Left ventricle myocardium inferior (tissue), 1 donor: Measurements from ENCODE around the gene RPH3AL. TPM values are rescaled to one million over a fixed set of nuclear protein-coding genes. Genes with fewer than 3 reads are reported as not detected.
A peak's percentile ranks its signal among the peaks of the same experiment; 100 is the strongest.
"Not testable (repeated sequence)": the region's sequence is repeated elsewhere in the genome, so short reads cannot be mapped to it uniquely, and the experiment has no call there.

Source experiments
- DNase-seq: peaks from one replicate; pipeline ENCODE4 v3.0.0-alpha.2; 2020
- H3K27ac ChIP-seq: fragments of 200-600 bp; replicated peaks from 2 replicates; pipeline ENCODE4 v1.8.0; 2021
- H3K27me3 ChIP-seq: fragments of 200-600 bp; 2 replicates; pipeline ENCODE4 v1.8.0; 2021; ENCODE audit warnings: low read depth
- H3K36me3 ChIP-seq: fragments of 200-600 bp; 2 replicates; pipeline ENCODE4 v1.8.0; 2021
- H3K4me1 ChIP-seq: fragments of 200-600 bp; 2 replicates; pipeline ENCODE4 v1.8.0; 2021
- H3K4me3 ChIP-seq: fragments of 200-600 bp; 2 replicates; pipeline ENCODE4 v1.8.0; 2021; ENCODE audit warnings: mild to moderate bottlenecking, moderate library complexity
- H3K9me3 ChIP-seq: fragments of 200-600 bp; replicated peaks from 2 replicates; pipeline ENCODE4 v1.8.0; 2021
- intact Hi-C: fragments of 100-400 bp; cut with micrococcal nuclease; formaldehyde crosslinking; loops from one replicate; pipeline ENCODE4 v1.11.0; 2022
- total RNA-seq: library from RNA; stranded (reverse); fragmentation: NEBNext Ultra II Directional; extraction: Animal tissue kit (Norgen Biotek cat#: 25700); gene quantifications from one replicate; pipeline ENCODE4 v1.2.1, GENCODE V29; 2021
- TF ChIP-seq, protein P1 (sequence below): fragments of 200-600 bp; IDR thresholded peaks from 2 replicates; pipeline ENCODE4 v1.8.0; 2021; ENCODE audit warnings: antibody characterized with exemption, mild to moderate bottlenecking, borderline replicate concordance
- donor health status: DM: no; HTN: yes; CAD: no; lungs with severe emphysema.

RPH3AL gene
- total RNA-seq, 1 donor from 2014 or later = 4.0 TPM

DNA sequence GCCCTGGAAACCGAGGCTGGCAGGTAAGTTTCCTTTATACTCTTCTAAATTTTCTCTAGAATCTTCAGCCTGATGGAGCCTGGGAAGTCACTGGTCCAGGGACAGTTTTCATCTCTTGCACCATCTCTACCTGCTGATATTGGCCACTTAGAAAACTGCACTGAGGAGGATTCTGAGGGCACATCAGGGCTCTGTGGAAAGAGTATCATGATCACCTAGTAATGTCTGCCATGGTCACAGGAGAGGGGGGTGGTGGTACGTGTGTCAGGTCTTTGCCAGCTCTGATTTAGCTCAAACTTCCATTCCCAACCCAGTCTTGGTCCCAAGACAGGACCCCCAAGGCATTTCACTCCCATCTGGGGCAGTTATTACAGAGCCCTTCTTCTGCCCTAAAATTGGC lies 136.0 kb downstream of the RPH3AL start:
- TF ChIP-seq, protein P1, sequence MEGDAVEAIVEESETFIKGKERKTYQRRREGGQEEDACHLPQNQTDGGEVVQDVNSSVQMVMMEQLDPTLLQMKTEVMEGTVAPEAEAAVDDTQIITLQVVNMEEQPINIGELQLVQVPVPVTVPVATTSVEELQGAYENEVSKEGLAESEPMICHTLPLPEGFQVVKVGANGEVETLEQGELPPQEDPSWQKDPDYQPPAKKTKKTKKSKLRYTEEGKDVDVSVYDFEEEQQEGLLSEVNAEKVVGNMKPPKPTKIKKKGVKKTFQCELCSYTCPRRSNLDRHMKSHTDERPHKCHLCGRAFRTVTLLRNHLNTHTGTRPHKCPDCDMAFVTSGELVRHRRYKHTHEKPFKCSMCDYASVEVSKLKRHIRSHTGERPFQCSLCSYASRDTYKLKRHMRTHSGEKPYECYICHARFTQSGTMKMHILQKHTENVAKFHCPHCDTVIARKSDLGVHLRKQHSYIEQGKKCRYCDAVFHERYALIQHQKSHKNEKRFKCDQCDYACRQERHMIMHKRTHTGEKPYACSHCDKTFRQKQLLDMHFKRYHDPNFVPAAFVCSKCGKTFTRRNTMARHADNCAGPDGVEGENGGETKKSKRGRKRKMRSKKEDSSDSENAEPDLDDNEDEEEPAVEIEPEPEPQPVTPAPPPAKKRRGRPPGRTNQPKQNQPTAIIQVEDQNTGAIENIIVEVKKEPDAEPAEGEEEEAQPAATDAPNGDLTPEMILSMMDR = no peak
- DNase-seq = no peak
- Histone ChIP-seq H3K4me1 (peaks cover 2% of the 10 kb centered on the region), H3K27me3 (no peaks in the 10 kb centered on the region), H3K36me3 (no peaks in the 10 kb centered on the region), H3K27ac (no peak overlapping the region), H3K4me3 (no peak overlapping the region), H3K9me3 (no peaks in the 10 kb centered on the region)
- intact Hi-C loops = no loop called here

- intact Hi-C loops, H3K9me3 ChIP-seq, H3K36me3 ChIP-seq, DNase-seq, H3K27me3 ChIP-seq, H3K4me1 ChIP-seq, H3K4me3 ChIP-seq: not testable (repeated sequence)
- H3K27ac ChIP-seq = peak overlapping the region; percentile 51
Measured at GRCh38 chr17:215563-216478, 136.8 kb downstream of the RPH3AL start.

GRCh38 chr17:214881-215331 lies 137.7 kb downstream of the RPH3AL start:
- H3K27ac ChIP-seq = no peak overlapping the region
- no peaks in the 10 kb centered on the region for H3K9me3 ChIP-seq
- H3K27me3 ChIP-seq = peaks cover 5% of the 10 kb centered on the region
- DNase-seq = no peak
- intact Hi-C loops = no loop called here
- H3K36me3 ChIP-seq = no peaks in the 10 kb centered on the region
- TF ChIP-seq, protein P1 = no peak
- peaks cover 2% of the 10 kb centered on the region for H3K4me1 ChIP-seq
- no peak overlapping the region for H3K4me3 ChIP-seq

- no peaks in the 10 kb centered on the region for H3K9me3 ChIP-seq
- no peak overlapping the region for H3K27ac ChIP-seq
- H3K36me3 ChIP-seq = no peaks in the 10 kb centered on the region
- peaks cover 2% of the 10 kb centered on the region for H3K4me1 ChIP-seq
- intact Hi-C loops = no loop called here
- H3K4me3 ChIP-seq = no peak overlapping the region
- DNase-seq = no peak
- TF ChIP-seq, protein P1 = no peak
- H3K27me3 ChIP-seq = peaks cover 12% of the 10 kb centered on the region
Measured at GRCh38 chr17:213286-214105, 139.1 kb downstream of the RPH3AL start.

- DNase-seq = no peak
Measured at GRCh38 chr17:210402-210801, 142.2 kb downstream of the RPH3AL start.

More at GRCh38 chr17:210402-210801, 142.2 kb downstream of the RPH3AL start:
- Histone ChIP-seq H3K36me3 (no peaks in the 10 kb centered on the region), H3K4me3 (no peak overlapping the region), H3K9me3 (no peaks in the 10 kb centered on the region), H3K27me3 (peaks cover 34% of the 10 kb centered on the region), H3K4me1 (no peaks in the 10 kb centered on the region), H3K27ac (no peak overlapping the region)
- TF ChIP-seq, protein P1 = no peak
- intact Hi-C loops = no loop called here
